ENCODE measurements around the gene COL6A1.

GRCh38 chr21:45940091-45940490, 41.5 kb upstream of the COL6A1 start:
- TF ChIP-seq POLR2A (IDR thresholded peaks at IDR 0.05; ENCODE audit: low read depth, low read length): no peak
- no peak for TF ChIP-seq POLR2AphosphoS5 (IDR thresholded peaks at IDR 0.05; ENCODE audit: insufficient read depth, low read depth, low read length)
- TF ChIP-seq CTCF (IDR thresholded peaks at IDR 0.05; ENCODE audit: extremely low read depth in 1 of 2, insufficient read depth in 1 of 2, low read depth in 1 of 2, low read length in 2 of 2): no peak
- TF ChIP-seq MYC (IDR thresholded peaks at IDR 0.05; ENCODE audit: low read depth, low read length): no peak
- no peak for TF ChIP-seq EZH2 (IDR thresholded peaks at IDR 0.05; ENCODE audit: borderline replicate concordance, low read depth, low read length, severe bottlenecking)

All from endothelial cell of umbilical vein (primary cell).